ENCODE measurements around the gene NOSIP.

NOSIP gene

DNA sequence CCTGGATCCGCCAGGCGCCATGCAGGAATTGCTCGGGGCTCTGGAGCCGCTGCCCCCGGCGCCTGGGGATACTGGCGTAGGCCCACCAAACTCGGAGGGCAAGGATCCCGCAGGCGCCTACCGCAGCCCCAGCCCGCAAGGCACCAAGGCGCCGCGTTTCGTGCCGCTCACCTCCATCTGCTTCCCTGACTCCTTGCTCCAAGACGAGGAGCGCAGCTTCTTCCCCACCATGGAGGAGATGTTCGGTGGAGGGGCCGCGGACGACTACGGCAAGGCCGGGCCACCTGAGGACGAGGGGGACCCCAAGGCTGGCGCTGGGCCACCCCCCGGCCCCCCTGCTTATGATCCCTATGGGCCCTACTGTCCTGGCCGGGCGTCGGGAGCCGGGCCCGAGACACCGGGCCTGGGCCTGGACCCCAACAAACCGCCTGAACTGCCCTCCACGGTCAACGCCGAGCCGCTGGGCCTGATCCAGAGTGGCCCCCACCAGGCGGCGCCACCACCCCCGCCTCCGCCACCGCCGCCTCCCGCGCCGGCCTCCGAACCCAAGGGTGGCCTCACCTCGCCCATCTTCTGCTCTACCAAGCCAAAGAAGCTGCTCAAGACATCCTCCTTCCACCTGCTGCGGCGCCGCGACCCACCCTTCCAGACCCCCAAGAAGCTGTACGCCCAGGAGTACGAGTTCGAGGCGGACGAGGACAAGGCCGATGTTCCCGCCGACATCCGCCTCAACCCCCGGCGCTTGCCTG, 16.8 kb upstream of the NOSIP start:
- Histone ChIP-seq H3K27me3 (ENCODE audit: insufficient read depth, poor library complexity, severe bottlenecking) (no peaks in the 10 kb centered on the region), H3K4me3 (replicated peaks; ENCODE audit: insufficient read depth, low read length) (no peak overlapping the region), H3K27ac (replicated peaks) (no peak overlapping the region)
- DNase-seq (ENCODE audit: low read depth in 1 of 2, low spot score in 1 of 2), result no peak
- TF ChIP-seq POLR2AphosphoS5 (IDR thresholded peaks at IDR 0.05; ENCODE audit: low read depth) (0 out of 2 replicates have a peak, but pooled peaks have one; percentile 28), GABPA (IDR thresholded peaks at IDR 0.05; ENCODE audit: low read depth) (no peak)

GRCh38 chr19:49596407-49596806, 16.1 kb upstream of the NOSIP start:
- no peak for DNase-seq (ENCODE audit: low read depth in 1 of 2, low spot score in 1 of 2)
- no peak for TF ChIP-seq GABPA (IDR thresholded peaks at IDR 0.05; ENCODE audit: low read depth)
- TF ChIP-seq, protein P1, sequence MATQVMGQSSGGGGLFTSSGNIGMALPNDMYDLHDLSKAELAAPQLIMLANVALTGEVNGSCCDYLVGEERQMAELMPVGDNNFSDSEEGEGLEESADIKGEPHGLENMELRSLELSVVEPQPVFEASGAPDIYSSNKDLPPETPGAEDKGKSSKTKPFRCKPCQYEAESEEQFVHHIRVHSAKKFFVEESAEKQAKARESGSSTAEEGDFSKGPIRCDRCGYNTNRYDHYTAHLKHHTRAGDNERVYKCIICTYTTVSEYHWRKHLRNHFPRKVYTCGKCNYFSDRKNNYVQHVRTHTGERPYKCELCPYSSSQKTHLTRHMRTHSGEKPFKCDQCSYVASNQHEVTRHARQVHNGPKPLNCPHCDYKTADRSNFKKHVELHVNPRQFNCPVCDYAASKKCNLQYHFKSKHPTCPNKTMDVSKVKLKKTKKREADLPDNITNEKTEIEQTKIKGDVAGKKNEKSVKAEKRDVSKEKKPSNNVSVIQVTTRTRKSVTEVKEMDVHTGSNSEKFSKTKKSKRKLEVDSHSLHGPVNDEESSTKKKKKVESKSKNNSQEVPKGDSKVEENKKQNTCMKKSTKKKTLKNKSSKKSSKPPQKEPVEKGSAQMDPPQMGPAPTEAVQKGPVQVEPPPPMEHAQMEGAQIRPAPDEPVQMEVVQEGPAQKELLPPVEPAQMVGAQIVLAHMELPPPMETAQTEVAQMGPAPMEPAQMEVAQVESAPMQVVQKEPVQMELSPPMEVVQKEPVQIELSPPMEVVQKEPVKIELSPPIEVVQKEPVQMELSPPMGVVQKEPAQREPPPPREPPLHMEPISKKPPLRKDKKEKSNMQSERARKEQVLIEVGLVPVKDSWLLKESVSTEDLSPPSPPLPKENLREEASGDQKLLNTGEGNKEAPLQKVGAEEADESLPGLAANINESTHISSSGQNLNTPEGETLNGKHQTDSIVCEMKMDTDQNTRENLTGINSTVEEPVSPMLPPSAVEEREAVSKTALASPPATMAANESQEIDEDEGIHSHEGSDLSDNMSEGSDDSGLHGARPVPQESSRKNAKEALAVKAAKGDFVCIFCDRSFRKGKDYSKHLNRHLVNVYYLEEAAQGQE (IDR thresholded peaks at IDR 0.05; ENCODE audit: insufficient replicate concordance, low read depth), result no peak
- no peak for TF ChIP-seq SPI1 (IDR thresholded peaks at IDR 0.05; ENCODE audit: borderline replicate concordance, low read depth)
- no peak for TF ChIP-seq CTCF (IDR thresholded peaks at IDR 0.05; ENCODE audit: insufficient read depth, low read length)
- no peak for TF ChIP-seq POLR2AphosphoS5 (IDR thresholded peaks at IDR 0.05; ENCODE audit: low read depth)
- H3K27ac ChIP-seq (replicated peaks), result no peak overlapping the region

GRCh38 chr19:49595819-49596404, 15.6 kb upstream of the NOSIP start:
- Histone ChIP-seq H3K27ac (replicated peaks) (no peak overlapping the region), H3K27me3 (ENCODE audit: insufficient read depth, poor library complexity, severe bottlenecking) (no peaks in the 10 kb centered on the region), H3K4me3 (replicated peaks; ENCODE audit: insufficient read depth, low read length) (no peak overlapping the region)
- no peak for DNase-seq (ENCODE audit: low read depth in 1 of 2, low spot score in 1 of 2)
- TF ChIP-seq, protein P1 (IDR thresholded peaks at IDR 0.05; ENCODE audit: insufficient replicate concordance, low read depth), result no peak
- TF ChIP-seq SPI1 (IDR thresholded peaks at IDR 0.05; ENCODE audit: borderline replicate concordance, low read depth), result no peak
- no peak for TF ChIP-seq CTCF (IDR thresholded peaks at IDR 0.05; ENCODE audit: insufficient read depth, low read length)

More at GRCh38 chr19:49596407-49596806, 16.1 kb upstream of the NOSIP start:
- Histone ChIP-seq H3K4me3 (replicated peaks; ENCODE audit: insufficient read depth, low read length) (no peak overlapping the region), H3K27me3 (ENCODE audit: insufficient read depth, poor library complexity, severe bottlenecking) (no peaks in the 10 kb centered on the region)

GRCh38 chr19:49594993-49595818, 14.8 kb upstream of the NOSIP start:
- TF ChIP-seq, protein P1 (IDR thresholded peaks at IDR 0.05; ENCODE audit: insufficient replicate concordance, low read depth), result no peak
- TF ChIP-seq CTCF (IDR thresholded peaks at IDR 0.05; ENCODE audit: insufficient read depth, low read length), result no peak
- TF ChIP-seq POLR2AphosphoS5 (IDR thresholded peaks at IDR 0.05; ENCODE audit: low read depth), result no peak
- no peak for TF ChIP-seq SPI1 (IDR thresholded peaks at IDR 0.05; ENCODE audit: borderline replicate concordance, low read depth)
- no peak for TF ChIP-seq GABPA (IDR thresholded peaks at IDR 0.05; ENCODE audit: low read depth)
- no peaks in the 10 kb centered on the region for H3K27me3 ChIP-seq (ENCODE audit: insufficient read depth, poor library complexity, severe bottlenecking)
- H3K27ac ChIP-seq (replicated peaks), result no peak overlapping the region
- H3K4me3 ChIP-seq (replicated peaks; ENCODE audit: insufficient read depth, low read length), result no peak overlapping the region
- no peak for DNase-seq (ENCODE audit: low read depth in 1 of 2, low spot score in 1 of 2)
